H1 (cell line): ENCODE measurements around the gene CEP128. TPM values are rescaled to one million over a fixed set of nuclear protein-coding genes. Genes with fewer than 3 reads are reported as not detected.

ENCODE experiments used
- CTCF ChIA-PET: fragments of 300-600 bp; sonication (Branson Sonifier 250); formaldehyde crosslinking; loops from one replicate; lab custom pipeline; 2021; ENCODE audit not compliant: partially characterized antibody; lab: Charles Lee
- POLR2A ChIA-PET: fragments of 300-600 bp; sonication (Branson Sonifier 250); formaldehyde crosslinking; loops from one replicate; lab custom pipeline; 2021; ENCODE audit warnings: inconsistent platforms; ENCODE audit not compliant: partially characterized antibody; lab: Charles Lee
- DNase-seq, 2 experiments: peaks; one replicate each; pipeline versions ENCODE4 v3.0.0 to v3.0.0-alpha.2; 2010 to 2022; ENCODE audit warnings: low spot score in 2 of 2, low read depth in 1 of 2, mixed read lengths in 1 of 2
- FAIRE-seq: peaks from 2 replicates; lab custom pipeline; 2011; peaks lifted over from hg19 to GRCh38; lab: Jason Lieb, UNC
- H2AFZ ChIP-seq: 2 replicates; pipeline ENCODE4 v1.8.1; 2012; ENCODE audit warnings: low read length, inconsistent platforms
- H2AK5ac ChIP-seq: 2 replicates; pipeline ENCODE4 v1.6.1; 2013; ENCODE audit warnings: low read depth, low read length
- H2BK120ac ChIP-seq: replicated peaks from 2 replicates; pipeline ENCODE3; 2013; ENCODE audit warnings: low read depth, low read length, inconsistent platforms
- H2BK12ac ChIP-seq: 2 replicates; pipeline ENCODE4 v1.6.1; 2013; ENCODE audit warnings: low read depth, low read length
- H2BK15ac ChIP-seq: 2 replicates; pipeline ENCODE4 v1.6.1; 2013; ENCODE audit warnings: low read length
- H2BK20ac ChIP-seq: 2 replicates; pipeline ENCODE4 v1.6.1; 2013; ENCODE audit warnings: low read length
- H2BK5ac ChIP-seq: 2 replicates; pipeline ENCODE4 v1.6.1; 2013; ENCODE audit warnings: low read depth, low read length
- H3K14ac ChIP-seq: 2 replicates; pipeline ENCODE4 v1.6.1; 2013; ENCODE audit warnings: inconsistent platforms; ENCODE audit not compliant: insufficient read length
- H3K18ac ChIP-seq: 2 replicates; pipeline ENCODE4 v1.6.1; 2013; ENCODE audit warnings: low read length; ENCODE audit errors: extremely low read depth
- H3K23ac ChIP-seq: 2 replicates; pipeline ENCODE4 v1.6.1; 2013; ENCODE audit warnings: inconsistent platforms; ENCODE audit not compliant: insufficient read length
- H3K23me2 ChIP-seq: 2 replicates; pipeline ENCODE4 v1.6.1; 2013; ENCODE audit warnings: low read depth, low read length
- H3K27ac ChIP-seq: 2 replicates; pipeline ENCODE4 v1.6.1; 2011; ENCODE audit warnings: low read depth, low read length, inconsistent platforms
- H3K27me3 ChIP-seq, 4 experiments: replicated peaks in 1 of 4; 1 replicate in 1 of 4; 2 replicates in 3 of 4; pipeline versions ENCODE4 v1.6.1 to v1.8.1; 2011 to 2013; ENCODE audit warnings: low read length in 3 of 4, mild to moderate bottlenecking in 3 of 4, inconsistent platforms in 2 of 4, mixed read lengths in 2 of 4, moderate library complexity in 1 of 4; ENCODE audit not compliant: control insufficient read depth in 3 of 4, insufficient read depth in 3 of 4; ENCODE audit errors: extremely low read depth in 1 of 4
- H3K36me3 ChIP-seq, 4 experiments: 2 replicates each; pipeline versions ENCODE4 v1.6.1 to v1.8.1; 2011 to 2013; ENCODE audit warnings: mild to moderate bottlenecking in 4 of 4, low read length in 3 of 4, moderate library complexity in 2 of 4, control low read depth in 1 of 4, inconsistent platforms in 1 of 4; ENCODE audit not compliant: insufficient read depth in 4 of 4, control insufficient read depth in 2 of 4
- H3K4ac ChIP-seq: replicated peaks from 2 replicates; pipeline ENCODE3; 2013; ENCODE audit warnings: low read length, low read depth, mixed read lengths, inconsistent platforms; ENCODE audit not compliant: insufficient read length
- H3K4me1 ChIP-seq, 4 experiments: replicated peaks in 1 of 4; 1 replicate in 1 of 4; 2 replicates in 3 of 4; pipeline versions ENCODE4 v1.6.1 to v1.8.1; 2011 to 2013; ENCODE audit warnings: low read length in 3 of 4, inconsistent platforms in 2 of 4, mixed read lengths in 1 of 4; ENCODE audit not compliant: insufficient read depth in 4 of 4, control insufficient read depth in 3 of 4
- H3K4me2 ChIP-seq, 2 experiments: 2 replicates each; pipeline versions ENCODE4 v1.6.1 to v1.8.1; 2011 to 2013; ENCODE audit warnings: low read depth in 2 of 2, low read length in 2 of 2, control low read depth in 1 of 2, inconsistent platforms in 1 of 2, mild to moderate bottlenecking in 1 of 2; ENCODE audit not compliant: insufficient read depth in 1 of 2
- H3K4me3 ChIP-seq, 4 experiments: fragments of 200-600, 300-600 bp in 1 of 4; sonication (generic), shearing (Covaris generic), sonication (Bioruptor Twin) in 1 of 4; 2 replicates each; pipeline versions ENCODE4 v1.5.1 to v1.8.1; 2011 to 2016; ENCODE audit warnings: low read length in 4 of 4, low read depth in 3 of 4, control low read depth in 2 of 4, inconsistent platforms in 2 of 4, mild to moderate bottlenecking in 2 of 4, mixed read lengths in 1 of 4, moderate library complexity in 1 of 4; ENCODE audit not compliant: insufficient read depth in 2 of 4; ENCODE audit errors: extremely low read depth in 1 of 4
- H3K56ac ChIP-seq: replicated peaks from 2 replicates; pipeline ENCODE3; 2013; ENCODE audit warnings: low read depth, mild to moderate bottlenecking, mixed read lengths, low read length, inconsistent platforms; ENCODE audit not compliant: insufficient read length
- H3K79me1 ChIP-seq: 2 replicates; pipeline ENCODE4 v1.6.1; 2013; ENCODE audit warnings: low read depth, low read length, control low read depth
- H3K79me2 ChIP-seq, 2 experiments: 2 replicates each; pipeline versions ENCODE4 v1.6.1 to v1.8.1; 2012 to 2013; ENCODE audit warnings: low read length in 2 of 2, mild to moderate bottlenecking in 2 of 2, inconsistent platforms in 1 of 2; ENCODE audit not compliant: insufficient read depth in 2 of 2, control insufficient read depth in 1 of 2
- H3K9ac ChIP-seq, 4 experiments: replicated peaks in 1 of 4; 1 replicate in 1 of 4; 2 replicates in 3 of 4; pipeline versions ENCODE4 v1.6.1 to v1.8.1; 2011 to 2013; ENCODE audit warnings: low read depth in 3 of 4, low read length in 3 of 4, control low read depth in 2 of 4, mild to moderate bottlenecking in 2 of 4, moderate library complexity in 2 of 4, inconsistent platforms in 1 of 4; ENCODE audit errors: extremely low read depth in 1 of 4
- H3K9me3 ChIP-seq, 2 experiments: 2 replicates each; pipeline versions ENCODE4 v1.6.1 to v1.8.1; 2012 to 2013; ENCODE audit warnings: mild to moderate bottlenecking in 2 of 2, moderate library complexity in 2 of 2, control low read depth in 1 of 2, inconsistent platforms in 1 of 2, low read depth in 1 of 2, low read length in 1 of 2, mixed read lengths in 1 of 2; ENCODE audit not compliant: insufficient read depth in 2 of 2
- H4K20me1 ChIP-seq, 2 experiments: replicated peaks in 1 of 2; 2 replicates each; pipeline versions ENCODE3 to v1.8.1; 2011 to 2013; ENCODE audit warnings: inconsistent platforms in 2 of 2, low read length in 2 of 2, mild to moderate bottlenecking in 1 of 2; ENCODE audit not compliant: insufficient read depth in 2 of 2, control insufficient read depth in 1 of 2
- H4K5ac ChIP-seq: 2 replicates; pipeline ENCODE4 v1.6.1; 2013; ENCODE audit warnings: low read length, low read depth, mixed read lengths, inconsistent platforms; ENCODE audit not compliant: insufficient read length
- H4K8ac ChIP-seq: 2 replicates; pipeline ENCODE4 v1.8.0; 2013; ENCODE audit warnings: mild to moderate bottlenecking, moderate library complexity, low read length, inconsistent platforms; ENCODE audit not compliant: insufficient read depth; ENCODE audit errors: extremely low read depth
- H4K91ac ChIP-seq: replicated peaks from 2 replicates; pipeline ENCODE3; 2013; ENCODE audit warnings: low read length, mixed read lengths, inconsistent platforms; ENCODE audit not compliant: insufficient read length
- BACH1 ChIP-seq: IDR thresholded peaks from 2 replicates; pipeline ENCODE4 v1.6.1; 2012; ENCODE audit warnings: low read length, improper control_type of control experiment
- GTF2F1 ChIP-seq: IDR thresholded peaks from 2 replicates; pipeline ENCODE4 v1.6.1; 2012; ENCODE audit warnings: low read depth, low read length, improper control_type of control experiment, borderline replicate concordance
- JUN ChIP-seq: IDR thresholded peaks from 2 replicates; pipeline ENCODE4 v1.6.1; 2011; ENCODE audit warnings: low read depth, mild to moderate bottlenecking, improper control_type of control experiment, low read length
- JUND ChIP-seq: IDR thresholded peaks from 2 replicates; pipeline ENCODE4 v1.6.1; 2011; ENCODE audit warnings: mild to moderate bottlenecking, improper control_type of control experiment, low read length
- SP1 ChIP-seq: IDR thresholded peaks from 2 replicates; pipeline ENCODE4 v1.6.1; 2011; ENCODE audit warnings: low read depth, low read length
- USF2 ChIP-seq: IDR thresholded peaks from 2 replicates; pipeline ENCODE4 v1.6.1; 2011; ENCODE audit warnings: low read length, improper control_type of control experiment
- polyA plus RNA-seq, 7 experiments: library from polyadenylated mRNA; depleted of rRNA in 3 of 7; stranded (reverse) in 5 of 7; unstranded in 2 of 7; fragments of >200 nt in 5 of 7; fragments of 200-250 nt in 2 of 7; gene quantifications; 1 replicate in 5 of 7; 2 replicates in 1 of 7; 4 replicates in 1 of 7; pipeline versions ENCODE4 v1.2.1 to v1.2.3, GENCODE V29; 2011 to 2013; ENCODE audit warnings: missing spikeins in 2 of 7, mixed read lengths in 2 of 7
- total RNA-seq: library from RNA; stranded (reverse); fragmentation: NEBNext Ultra II Directional; extraction: Animal tissue kit (Norgen Biotek cat#: 25700); gene quantifications from 2 replicates; pipeline ENCODE4 v1.2.1, GENCODE V29; 2021
- TF ChIP-seq, protein P1 (sequence below), 3 experiments: IDR thresholded peaks; 1 replicate in 2 of 3; 2 replicates in 1 of 3; pipeline versions ENCODE4 v1.5.1 to v1.6.1; 2011; ENCODE audit warnings: low read length in 3 of 3, mild to moderate bottlenecking in 3 of 3, inconsistent platforms in 2 of 3, low read depth in 1 of 3, moderate library complexity in 1 of 3; ENCODE audit not compliant: insufficient read depth in 1 of 3; ENCODE audit errors: control extremely low read depth in 1 of 3

Gene CEP128
- total and polyA plus RNA-seq, 2 of the 8 experiments (the other 6 are each of a cell fraction or from before 2014, with no cell fraction given): 1.9 to 17.0 TPM

- CTCF ChIA-PET: interaction anchor here (0.6 to 1.7 kb wide), 4 partner anchors 22 to 1887 kb away, joined by 3 to 4 read pairs (median 4); no protein-coding TSS in a partner anchor
- TF ChIP-seq SP1 (no peak), BACH1 (no peak), JUND (no peak), GTF2F1 (no peak), JUN (no peak), USF2 (no peak)
- TF ChIP-seq, protein P1, sequence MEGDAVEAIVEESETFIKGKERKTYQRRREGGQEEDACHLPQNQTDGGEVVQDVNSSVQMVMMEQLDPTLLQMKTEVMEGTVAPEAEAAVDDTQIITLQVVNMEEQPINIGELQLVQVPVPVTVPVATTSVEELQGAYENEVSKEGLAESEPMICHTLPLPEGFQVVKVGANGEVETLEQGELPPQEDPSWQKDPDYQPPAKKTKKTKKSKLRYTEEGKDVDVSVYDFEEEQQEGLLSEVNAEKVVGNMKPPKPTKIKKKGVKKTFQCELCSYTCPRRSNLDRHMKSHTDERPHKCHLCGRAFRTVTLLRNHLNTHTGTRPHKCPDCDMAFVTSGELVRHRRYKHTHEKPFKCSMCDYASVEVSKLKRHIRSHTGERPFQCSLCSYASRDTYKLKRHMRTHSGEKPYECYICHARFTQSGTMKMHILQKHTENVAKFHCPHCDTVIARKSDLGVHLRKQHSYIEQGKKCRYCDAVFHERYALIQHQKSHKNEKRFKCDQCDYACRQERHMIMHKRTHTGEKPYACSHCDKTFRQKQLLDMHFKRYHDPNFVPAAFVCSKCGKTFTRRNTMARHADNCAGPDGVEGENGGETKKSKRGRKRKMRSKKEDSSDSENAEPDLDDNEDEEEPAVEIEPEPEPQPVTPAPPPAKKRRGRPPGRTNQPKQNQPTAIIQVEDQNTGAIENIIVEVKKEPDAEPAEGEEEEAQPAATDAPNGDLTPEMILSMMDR (IDR thresholded peaks at IDR 0.05; ENCODE audit: control extremely low read depth in 1 of 3, insufficient read depth in 1 of 3, low read depth in 1 of 3, low read length in 3 of 3): no peak
Measured at GRCh38 chr14:80609055-80609454, 332.5 kb downstream of the CEP128 start.

More at GRCh38 chr14:80609055-80609454, 332.5 kb downstream of the CEP128 start:
- no peaks in the 10 kb centered on the region for H3K79me2 ChIP-seq
- no peaks in the 10 kb centered on the region for H3K4me1 ChIP-seq
- no peak overlapping the region for H3K4ac ChIP-seq
- no peak overlapping the region for H4K5ac ChIP-seq
- H2BK5ac ChIP-seq: no peak overlapping the region
- H3K9ac ChIP-seq: no peak overlapping the region
- no peak overlapping the region for H2AK5ac ChIP-seq
- H3K14ac ChIP-seq: no peak overlapping the region
- H3K9me3 ChIP-seq: no peaks in the 10 kb centered on the region
- H2BK20ac ChIP-seq: no peak overlapping the region
- H4K8ac ChIP-seq: no peak overlapping the region
- FAIRE-seq (no peak), DNase-seq (no peak)
- H3K56ac ChIP-seq: no peak overlapping the region
- no peak overlapping the region for H3K18ac ChIP-seq
- H3K4me2 ChIP-seq: no peak overlapping the region
- H3K23ac ChIP-seq: no peak overlapping the region
- no peak overlapping the region for H3K27ac ChIP-seq
- no peak overlapping the region for H2BK120ac ChIP-seq
- no peaks in the 10 kb centered on the region for H3K27me3 ChIP-seq
- H2BK15ac ChIP-seq: no peak overlapping the region
- no peak overlapping the region for H3K4me3 ChIP-seq
- H4K20me1 ChIP-seq: no peaks in the 10 kb centered on the region
- H3K79me1 ChIP-seq: no peaks in the 10 kb centered on the region
- no peak overlapping the region for H4K91ac ChIP-seq
- no peaks in the 10 kb centered on the region for H3K36me3 ChIP-seq
- H2AFZ ChIP-seq: no peak overlapping the region
- POLR2A ChIA-PET: no interaction called here
- H2BK12ac ChIP-seq: no peak overlapping the region
- no peaks in the 10 kb centered on the region for H3K23me2 ChIP-seq
